ENCODE data around the gene SRC.

SRC gene

DNA sequence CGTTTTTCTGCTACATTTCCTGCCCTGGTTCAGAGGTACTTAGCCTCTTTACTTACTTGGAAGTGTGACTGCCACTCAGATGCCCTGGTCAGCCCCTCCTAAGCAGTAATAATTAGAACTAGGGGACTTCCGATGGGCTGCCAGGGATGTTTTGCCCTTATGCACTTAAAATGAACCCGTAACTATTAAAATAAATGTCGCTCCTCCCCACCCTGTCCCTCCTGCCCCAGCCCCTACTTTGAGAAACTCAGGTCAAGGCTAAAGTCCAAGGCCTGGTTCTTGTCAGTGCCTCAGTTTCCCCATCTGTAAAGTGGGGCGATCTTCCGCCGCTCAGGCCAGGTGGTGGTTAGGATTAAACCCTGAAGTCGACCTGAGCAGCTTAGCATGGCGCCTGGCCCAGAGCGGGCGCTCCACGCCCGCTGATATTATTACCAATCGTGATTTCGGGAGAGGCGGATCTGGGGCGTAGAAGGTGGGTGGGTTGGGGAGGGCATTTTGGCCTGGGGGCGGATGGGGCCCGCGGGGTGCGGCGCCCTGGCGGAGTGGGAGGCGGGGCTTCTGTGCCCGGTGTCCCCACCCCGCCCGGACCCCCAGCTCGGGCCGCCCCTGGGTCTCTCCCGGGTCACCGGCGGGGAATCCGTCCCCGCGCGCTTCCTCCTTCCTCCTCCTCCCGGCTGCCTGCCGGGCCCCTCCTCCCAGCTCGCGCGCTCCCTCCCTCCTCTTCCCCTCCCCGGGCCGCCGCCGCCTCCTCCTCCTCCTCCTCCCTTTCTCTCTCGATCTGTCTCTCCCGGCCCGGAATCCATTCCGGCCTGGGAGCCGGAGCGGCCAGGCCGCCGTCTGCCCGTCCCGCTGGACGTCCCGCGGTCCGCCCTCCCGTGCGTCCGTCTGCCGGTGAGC lies at the start of gene SRC:
Gene SRC (plus strand): TSS at position 802 of the 897 bp plus-strand sequence. CDS start 38,014 bp downstream, outside the sequence.
- peak; percentile 48 for DNase-seq

DNA sequence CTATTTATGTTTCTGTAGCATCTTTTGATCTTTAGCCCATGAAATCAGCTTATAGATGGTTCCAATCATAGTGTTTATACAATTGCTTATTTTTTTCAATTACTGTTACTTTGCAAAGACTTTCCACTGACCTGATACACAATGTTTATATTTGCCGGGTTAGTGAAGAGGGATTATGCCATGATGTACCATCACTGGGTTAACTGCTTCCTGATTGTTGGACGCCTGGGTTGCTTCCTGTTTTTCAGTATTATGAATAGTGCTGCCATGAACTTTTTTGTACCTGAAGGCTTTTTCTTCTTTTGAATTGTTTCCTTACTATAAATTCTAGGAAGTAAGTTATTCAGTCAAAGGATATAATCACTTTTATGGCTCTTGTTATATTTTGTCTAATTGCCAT lies 49.6 kb upstream of the SRC start:
- no peak for DNase-seq

DNA sequence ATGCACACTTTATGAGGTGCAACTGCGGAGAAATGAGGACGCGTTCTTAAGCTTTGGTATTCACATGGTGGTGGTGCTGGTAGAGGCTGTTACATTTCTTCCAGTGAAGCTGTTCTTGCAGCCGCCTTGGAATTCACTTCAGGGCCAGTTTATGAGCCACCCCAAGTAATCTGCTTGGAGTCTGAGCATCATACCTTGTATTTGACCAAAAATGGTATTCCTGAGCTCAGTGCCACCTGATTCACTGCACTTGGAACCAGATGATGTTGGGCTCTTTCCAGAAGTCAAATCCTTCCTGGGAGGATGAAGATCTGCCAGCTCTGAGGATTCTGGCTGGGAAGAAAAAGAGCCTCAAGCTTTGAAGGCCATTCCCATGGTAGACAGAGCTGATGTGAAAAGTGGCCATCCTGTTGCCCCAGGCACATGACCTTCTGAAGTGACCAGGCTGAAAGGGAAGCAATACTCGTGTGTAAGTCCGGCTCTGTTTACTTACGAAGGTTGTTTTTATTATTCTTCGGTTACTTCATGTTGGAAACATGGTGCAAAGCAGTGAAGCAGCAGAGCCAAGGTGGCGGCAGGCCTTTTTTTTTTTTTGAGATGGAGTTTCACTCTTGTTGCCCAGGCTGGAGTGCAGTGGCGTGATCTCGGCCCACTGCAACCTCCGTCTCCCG lies 48.7 kb upstream of the SRC start:
- no peak for DNase-seq

DNA sequence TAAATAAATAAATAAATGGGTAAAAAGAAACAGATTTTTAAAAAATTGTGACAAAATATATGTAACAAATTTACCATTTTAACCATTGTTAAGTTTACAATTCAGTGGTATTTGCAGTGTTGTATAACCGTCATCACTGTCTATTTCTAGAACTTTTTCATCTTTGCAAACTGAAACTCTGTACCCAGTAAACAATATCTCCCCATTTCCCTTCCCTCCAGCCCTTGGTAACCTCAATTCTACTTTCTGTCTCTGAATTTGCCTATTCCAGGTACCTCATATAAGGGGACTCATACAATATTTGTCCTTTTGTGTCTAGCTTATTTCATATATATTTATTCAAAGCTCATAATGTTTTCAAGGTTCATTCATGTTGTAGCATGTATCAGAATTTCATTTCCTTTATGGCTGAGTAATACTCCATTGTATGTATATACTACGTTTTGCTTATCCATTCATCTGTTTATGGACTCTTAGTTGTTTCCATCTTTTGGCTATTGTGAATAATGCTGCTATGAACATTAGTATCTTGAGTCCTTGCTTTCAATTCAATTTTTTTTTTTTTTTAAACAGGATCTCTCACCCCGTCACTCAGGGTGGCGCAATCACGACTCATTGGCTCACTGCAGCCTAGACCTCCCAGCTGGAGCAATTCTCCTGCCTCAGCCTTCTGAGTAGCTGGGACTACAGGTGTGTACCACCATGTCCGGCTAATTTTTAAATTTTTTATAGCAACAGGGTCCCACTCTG lies 47.6 kb upstream of the SRC start:
- DNase-seq: no peak

DNA sequence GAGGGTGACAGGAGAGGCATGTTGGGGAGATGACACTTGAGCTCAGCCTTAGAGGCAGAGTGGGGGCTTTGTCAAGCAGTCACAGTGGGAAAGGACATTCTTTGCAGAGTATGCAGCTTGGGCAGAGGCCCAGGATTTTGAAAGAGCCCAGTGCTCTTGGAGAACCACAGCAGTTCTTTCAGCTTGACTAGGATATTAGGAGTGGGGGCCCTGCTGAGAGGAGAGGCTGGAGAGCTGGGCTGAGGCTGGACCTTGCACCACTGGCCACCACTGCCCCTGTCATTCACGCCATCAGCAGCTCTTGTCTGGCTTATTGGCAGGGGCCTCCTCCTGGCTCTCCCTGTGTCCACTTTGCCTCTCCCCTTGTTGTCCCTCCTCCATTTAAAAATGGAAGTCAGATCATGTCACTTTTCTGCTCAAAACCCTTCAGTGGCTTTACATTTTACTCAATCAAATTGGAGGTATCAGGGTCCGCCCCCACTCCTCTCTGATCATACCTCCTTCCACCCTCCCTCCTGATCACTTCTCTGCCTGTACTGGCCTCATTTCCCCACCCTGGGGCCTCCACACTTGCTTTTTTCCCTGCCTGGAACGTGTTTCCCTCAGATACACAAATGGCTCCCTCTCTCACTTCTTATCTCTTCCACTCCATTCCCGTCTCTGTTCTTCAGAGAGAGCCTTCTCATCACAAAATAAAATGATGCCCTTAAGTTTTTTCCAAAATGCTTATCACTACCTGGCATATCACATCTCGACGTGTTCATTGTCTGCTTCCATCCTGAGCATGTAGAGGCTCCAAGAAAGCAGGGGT lies 46.0 kb upstream of the SRC start:
- DNase-seq: no peak

DNA sequence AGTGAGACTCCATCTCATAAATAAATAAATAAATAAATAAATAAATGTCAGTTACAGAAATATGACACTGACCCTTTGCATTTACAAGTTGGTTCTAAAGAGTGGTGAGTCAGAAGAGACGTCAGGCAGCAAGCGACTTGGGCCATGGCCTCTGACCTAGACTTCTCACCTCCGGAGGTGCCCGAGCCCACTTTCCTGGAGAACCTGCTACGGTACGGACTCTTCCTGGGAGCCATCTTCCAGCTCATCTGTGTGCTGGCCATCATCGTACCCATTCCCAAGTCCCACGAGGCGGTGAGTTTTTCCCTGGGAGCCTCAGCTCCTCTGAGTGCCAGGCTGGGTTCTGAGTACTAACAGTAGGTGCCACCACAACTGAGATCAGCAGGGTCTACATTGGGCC lies 44.8 kb upstream of the SRC start:
- no peak for DNase-seq

DNA sequence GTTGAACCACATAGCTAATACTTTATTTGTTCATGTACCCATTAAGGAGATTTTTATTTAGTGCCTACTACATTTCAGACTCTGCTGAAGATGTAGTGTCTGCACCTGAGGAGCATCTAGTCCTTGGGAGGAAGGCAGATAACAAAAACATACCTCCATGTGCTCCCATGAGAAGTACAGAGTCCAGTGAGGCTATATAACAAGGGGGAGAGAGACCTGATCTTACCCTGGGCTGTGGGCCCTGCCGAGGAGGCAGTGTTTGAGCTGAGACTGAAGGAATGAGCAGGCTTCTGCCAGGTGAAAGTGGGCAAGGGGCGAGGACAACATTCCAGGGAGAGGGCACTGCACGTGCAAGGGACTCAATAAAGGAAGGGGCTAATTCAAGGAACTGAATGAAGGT lies 44.4 kb upstream of the SRC start:
- DNase-seq: no peak

DNA sequence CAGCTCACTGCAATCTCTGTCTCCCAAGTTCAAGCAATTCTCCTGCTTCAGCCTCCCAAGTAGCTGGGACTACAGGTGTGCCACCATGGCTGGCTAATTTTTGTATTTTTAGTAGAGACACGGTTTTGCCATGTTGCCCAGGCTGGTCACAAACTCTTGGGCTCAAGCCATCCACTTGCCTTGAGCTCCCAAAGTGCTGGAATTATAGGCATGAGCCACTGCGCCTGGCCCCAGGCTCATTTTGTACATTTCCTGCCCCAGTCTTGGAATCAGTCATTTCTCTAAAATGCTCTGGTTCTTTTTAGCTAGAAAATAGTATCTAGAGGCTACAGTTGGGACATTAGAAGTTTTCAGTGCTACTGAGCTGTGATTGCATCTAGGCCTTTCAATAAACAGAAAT lies 43.0 kb upstream of the SRC start:
- DNase-seq: no peak

DNA sequence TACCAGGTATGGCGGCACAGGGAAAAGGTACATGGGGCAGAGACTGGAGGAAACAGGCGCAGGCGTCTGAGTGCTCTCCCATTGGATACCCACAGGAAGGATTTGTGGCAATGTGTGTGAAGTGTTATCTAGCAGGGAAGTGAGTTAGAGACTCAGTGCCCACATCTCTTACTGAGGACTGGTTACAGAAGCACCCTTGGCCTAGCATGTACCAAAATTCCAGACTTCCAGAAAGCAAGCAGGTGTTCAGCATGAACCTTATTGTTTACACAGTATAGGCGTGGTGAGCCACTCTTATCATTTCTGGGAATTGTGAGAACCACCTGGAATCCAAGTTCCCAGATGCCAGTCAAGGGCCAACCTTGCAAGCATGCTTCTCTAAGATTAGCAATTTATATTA lies 42.3 kb upstream of the SRC start:
- DNase-seq: no peak

DNA sequence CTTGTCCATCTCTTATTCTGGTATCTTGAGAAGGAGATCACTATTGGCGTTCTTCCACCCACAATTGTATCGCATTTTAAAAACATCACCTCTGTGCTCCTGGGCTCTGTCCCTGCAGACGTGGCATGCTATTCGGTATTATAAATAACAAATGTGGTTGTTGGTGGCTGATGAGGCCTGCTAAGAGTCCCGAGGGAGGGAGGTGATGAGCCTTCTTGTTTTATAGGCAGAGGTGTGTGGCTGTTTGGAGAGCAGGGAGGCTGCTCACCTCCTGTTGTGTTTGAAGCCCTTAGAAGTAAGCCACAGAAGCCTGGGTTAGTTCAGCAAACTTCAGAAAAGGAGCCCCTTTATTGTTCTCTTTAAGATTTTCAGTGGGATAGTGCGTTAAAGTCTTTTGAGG lies 40.9 kb upstream of the SRC start:
- no peak for DNase-seq

DNA sequence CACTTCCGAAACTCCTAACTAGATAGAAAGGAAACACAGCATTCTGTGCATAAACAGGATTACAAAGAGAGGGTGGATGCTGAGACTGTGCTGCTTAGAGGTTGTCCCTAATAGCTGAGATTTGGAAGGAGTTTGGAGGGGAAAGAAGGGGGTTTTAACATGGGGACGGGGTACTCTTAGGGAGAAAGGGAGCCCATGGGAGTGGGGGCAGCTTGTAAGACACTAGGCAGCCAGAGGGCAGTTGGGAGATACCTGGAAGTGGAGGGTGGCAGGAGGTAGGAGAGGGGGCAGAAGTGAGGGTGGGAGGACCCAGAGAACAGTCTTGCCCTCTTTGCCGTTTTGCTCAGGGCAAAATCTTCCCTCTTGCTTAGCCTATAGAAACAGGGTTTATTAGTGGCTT lies 40.1 kb upstream of the SRC start:
- no peak for DNase-seq

DNA sequence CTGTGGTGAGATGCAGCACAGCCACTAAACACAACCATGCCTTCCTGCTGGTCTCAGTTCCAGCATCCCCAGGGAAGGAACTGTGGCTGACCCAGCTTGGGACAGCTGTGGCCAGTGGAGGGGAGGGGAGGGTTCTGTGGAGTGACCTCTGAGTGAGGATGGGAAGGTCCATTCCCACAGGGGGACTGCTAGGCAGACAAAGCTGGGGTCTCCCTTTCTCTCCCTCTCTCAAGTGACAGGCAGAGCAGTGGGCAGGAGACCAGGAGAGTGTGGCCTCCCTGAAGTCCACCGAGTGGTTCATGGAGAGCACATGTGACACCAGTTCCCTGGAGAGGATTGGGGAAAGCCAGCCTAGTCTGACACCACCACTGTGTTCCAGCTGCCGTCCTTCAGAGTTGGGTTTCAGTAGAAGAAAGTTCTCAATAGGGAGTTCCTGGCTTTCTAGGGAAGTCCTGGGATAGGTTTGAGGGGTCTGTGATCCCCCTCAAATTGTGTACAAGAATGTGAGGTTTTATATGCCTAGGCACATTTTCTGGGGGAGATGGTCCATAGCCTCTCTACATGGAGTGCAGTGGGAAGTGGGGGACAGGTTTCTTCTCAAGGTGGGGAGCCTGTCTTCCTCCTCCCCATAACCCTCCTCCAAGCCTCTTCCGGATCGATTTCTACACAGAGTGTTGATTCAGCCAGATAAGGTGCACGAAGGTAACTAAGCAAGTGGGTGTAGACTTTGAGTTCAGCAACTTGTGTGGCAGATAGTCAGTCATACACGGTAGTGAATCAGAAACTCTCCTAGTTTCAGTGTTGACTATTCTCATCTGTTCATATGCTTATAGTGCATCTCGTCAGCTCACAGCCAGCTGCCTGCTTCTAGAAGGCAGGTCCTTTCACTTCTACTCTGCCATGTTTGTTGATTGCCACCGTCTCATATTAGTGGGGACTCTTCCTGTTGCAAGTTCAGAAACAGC lies 37.6 kb upstream of the SRC start:
- peak; percentile 41 for DNase-seq

DNA sequence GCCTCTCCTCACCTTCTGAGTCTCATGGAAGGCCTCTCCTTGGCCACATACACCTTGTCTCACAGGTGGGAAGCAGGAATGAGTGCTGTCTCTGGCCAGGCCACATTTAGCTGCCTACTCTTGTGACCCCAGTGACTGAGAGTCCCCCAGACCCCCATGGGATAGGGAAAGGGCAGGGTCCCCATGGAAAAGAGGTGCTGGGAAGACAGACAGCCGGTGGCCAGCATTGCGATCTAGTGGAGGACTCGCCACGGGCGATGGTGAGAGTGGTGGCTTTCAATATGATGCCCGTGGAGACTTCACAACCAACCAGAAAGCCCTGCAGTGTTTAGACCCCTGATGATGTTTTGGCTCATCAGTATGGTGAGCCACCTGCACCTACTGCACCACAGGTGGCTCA lies 36.6 kb upstream of the SRC start:
- DNase-seq: no peak

DNA sequence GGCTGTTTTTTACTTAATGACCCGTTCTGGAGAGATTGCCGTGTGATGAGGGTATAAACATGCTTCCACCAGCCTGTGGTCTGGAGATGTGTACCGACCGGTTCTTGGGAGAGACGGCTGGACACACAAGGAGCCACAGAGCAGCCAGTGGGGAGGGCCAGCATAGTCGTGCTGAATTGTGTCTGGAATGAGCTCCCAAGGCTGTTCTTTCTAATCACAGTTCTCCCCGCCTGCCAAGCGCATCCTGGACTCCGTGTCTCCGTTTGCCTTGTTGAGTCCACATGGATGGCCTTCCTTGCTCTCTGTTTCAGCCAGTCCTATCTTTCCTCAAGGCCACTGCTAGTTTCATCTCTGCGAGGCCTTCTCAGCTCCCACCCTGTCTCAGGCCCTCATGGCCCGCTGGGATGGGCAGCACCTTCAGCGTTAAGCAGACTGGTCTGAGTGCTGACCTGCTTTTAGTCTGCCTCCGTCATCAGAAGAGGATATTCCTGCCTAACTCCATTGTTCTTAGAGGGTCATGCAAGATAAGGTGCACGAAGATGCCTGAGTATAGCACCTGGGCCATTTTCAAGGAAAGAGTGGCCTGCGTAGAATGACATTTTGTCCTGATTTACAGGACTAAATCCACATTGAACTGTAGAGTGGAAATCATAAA lies 35.9 kb upstream of the SRC start:
- no peak for DNase-seq

DNA sequence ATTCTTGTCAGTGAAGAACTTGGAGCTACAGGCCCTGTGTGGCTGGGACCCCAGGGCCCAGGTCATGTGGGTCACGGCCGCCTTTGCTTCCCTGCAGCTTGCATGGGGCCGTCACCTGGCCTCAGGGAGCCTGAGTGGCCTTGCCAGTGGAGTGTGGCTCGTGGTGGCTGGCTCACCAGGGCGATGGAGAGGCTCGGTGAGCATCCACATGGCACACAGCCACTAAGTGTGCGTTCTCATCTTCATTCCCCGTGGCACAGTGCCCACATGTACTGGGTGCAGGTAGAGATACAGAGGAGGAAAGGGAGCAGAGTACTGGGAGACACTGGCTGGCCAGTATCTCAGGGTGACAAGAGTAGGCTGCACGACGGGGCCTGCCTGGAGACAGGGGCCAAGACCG lies 35.0 kb upstream of the SRC start:
- DNase-seq: no peak

DNA sequence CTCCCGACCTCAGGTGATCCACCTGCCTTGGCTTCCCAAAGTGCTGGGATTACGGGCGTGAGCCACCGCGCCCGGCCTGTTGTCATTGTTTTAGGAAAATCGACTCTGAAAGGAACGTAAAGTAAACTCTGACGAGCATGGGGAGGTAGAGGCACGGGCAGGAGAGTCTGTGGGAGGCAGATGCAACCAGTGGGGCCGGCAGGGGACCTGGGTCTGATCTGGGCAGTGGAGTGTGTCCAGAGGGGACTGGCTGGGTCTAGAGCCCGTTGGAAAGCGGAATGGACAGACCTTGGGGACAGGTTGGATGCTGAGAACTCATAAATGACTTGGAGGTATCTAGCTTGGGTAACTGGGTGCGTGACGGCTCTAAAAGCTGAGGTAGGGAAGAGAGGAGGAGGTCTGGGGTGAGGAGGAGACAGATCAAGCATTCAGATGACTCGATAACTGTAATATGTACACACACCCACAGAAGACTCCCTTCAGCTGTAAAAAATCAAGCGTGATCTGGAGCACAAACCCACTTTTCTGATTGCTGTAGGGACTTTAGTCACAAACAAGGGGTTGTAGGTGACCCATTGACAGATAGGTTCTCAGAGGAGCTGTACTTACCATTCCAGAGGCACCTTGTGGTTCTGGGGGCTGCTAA lies 34.1 kb upstream of the SRC start:
- DNase-seq: no peak

DNA sequence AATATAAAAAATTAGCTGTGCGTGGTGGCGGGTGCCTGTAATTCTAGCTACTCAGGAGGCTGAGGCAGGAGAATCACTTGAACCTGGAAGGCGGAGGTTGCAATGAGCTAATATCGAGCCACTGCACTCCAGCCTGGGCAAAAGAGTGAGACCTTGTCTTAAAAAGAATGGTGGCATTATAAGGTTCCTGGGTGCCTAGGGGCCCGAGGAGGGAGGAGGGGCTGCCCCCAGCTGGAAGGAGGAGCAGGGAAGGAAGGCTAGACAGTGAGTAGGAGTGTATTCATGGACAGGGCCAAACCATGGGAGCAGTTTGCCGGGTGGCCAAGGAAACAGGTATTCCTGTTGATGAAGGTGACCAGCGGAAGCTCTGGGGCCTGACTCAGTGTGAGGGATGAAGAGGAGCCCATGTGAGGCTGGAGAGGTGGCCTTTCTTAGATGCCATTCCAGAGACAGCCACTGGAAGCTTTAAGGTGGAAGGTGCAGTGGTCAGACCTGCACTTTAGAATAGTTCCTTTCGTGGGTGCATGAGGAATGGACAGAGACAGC lies 32.3 kb upstream of the SRC start:
- DNase-seq: no peak

DNA sequence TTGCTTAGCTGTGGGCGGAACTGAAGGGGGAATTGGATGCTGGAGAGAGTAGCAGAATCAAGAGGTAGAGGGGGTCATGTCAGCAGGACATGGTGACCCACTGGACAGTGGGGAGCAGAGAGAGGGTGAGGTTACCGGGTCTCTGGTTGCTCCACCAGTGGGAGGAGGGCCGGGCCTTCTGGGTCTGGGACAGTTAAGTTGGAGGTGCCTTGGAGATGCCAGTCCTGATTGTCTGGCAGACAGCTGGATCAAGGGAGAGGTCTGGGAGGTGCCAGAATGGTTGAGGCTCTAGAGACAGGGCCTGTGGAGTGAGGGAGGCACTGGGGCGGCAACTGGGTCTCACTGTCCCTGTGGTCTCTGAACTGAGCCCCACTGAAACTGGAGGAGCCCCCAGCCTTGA lies 31.8 kb upstream of the SRC start:
- DNase-seq: no peak

DNA sequence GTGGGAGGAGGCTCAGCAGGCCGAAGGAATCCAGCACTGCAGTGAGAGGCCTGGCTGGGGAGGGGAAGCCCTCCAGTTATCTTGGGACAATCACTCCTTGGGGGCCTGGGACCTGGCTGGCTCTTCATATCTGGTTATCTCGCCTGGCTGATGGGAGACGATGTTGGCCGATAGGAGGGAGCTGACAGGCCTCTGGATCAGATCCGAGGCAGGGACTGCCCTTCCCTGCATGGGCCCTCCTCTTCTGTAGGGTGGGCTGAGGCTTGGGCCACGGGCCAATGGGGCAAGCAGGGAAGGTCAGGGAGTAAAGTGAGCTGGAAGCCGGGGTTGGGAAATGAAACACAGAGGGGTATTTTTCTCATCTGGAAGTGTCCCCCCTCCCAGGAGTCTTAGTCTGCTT lies 31.3 kb upstream of the SRC start:
- DNase-seq: no peak

DNA sequence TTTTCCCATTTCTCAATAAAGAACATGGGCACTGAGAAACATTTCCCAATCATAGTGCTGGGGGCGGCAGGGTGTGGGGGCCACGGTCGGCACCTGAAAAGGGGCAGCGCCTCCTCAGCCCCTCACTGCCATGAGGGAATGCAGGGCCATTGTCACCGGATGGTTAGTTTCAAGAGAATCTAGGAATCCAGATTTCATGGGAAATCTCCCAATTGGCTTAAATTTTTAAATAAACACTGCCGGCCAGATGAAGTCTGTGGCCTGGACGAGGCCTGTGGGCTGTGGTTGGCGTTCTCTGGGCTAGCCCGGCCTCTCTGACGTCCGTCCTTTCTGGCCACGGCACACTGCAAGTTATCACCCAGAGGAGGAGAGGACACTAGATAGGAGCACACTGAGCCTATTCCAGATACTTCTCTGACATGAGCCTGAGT lies 30.9 kb upstream of the SRC start:
- no peak for DNase-seq
